ENCODE data around the gene RASL10A.

RASL10A gene

GRCh38 chr22:29306835-29307595 lies 8.5 kb downstream of the RASL10A start:
- DNase-seq (ENCODE audit: low read depth in 2 of 2): peak; percentile 34 to 44

GRCh38 chr22:29306175-29306834 lies 9.2 kb downstream of the RASL10A start, which contains the start of gene GAS2L1:
GAS2L1 (plus strand) TSS chr22:29306650; CDS start chr22:29308106, 1,456 bp downstream.
- peak; percentile 35 to 37 for DNase-seq (ENCODE audit: low read depth in 2 of 2)

GRCh38 chr22:29305836-29306174 lies 9.7 kb downstream of the RASL10A start:
- DNase-seq (ENCODE audit: low read depth in 2 of 2): no peak

DNA sequence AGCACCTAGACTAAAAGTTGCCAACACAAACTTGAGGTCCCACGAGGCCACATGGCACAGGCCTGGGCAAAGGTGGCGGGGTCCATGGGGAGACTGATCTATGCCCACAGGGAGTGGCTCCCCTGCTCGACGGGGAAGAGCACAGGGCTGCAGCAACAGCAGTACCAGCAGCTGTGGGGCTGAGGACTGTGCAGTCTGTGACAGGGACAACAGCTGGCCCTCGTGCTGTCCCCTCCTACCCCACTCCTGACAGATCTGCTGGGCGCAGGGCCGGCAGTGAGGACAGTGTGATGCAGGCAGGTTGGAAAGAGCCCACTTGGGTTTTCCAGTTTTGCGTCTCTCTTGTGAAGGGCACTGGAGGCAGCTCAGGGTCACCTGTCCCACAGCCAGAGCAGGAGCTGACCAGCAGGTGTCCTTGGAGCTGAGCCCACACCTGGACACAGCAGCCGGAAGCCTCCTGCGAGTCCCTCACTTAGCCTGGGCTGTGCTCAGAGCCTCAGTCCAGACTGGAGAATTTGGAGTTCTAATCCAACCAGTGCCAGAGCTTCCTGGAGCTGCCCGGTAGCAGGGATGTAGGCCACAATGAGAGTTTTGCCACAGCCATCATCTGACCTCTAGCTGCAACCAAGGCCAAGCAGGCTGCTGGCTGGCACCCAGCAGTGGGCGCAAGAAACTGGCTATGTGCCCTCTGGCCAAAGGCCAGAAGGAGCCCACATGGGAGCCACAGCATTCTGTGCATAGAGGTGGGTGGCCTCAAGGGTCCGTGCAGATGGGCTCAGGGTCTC lies 12.6 kb downstream of the RASL10A start:
- DNase-seq (ENCODE audit: low read depth in 2 of 2): no peak

GRCh38 chr22:29302402-29302680 lies 13.2 kb downstream of the RASL10A start:
- no peak for DNase-seq (ENCODE audit: low read depth in 2 of 2)

DNA sequence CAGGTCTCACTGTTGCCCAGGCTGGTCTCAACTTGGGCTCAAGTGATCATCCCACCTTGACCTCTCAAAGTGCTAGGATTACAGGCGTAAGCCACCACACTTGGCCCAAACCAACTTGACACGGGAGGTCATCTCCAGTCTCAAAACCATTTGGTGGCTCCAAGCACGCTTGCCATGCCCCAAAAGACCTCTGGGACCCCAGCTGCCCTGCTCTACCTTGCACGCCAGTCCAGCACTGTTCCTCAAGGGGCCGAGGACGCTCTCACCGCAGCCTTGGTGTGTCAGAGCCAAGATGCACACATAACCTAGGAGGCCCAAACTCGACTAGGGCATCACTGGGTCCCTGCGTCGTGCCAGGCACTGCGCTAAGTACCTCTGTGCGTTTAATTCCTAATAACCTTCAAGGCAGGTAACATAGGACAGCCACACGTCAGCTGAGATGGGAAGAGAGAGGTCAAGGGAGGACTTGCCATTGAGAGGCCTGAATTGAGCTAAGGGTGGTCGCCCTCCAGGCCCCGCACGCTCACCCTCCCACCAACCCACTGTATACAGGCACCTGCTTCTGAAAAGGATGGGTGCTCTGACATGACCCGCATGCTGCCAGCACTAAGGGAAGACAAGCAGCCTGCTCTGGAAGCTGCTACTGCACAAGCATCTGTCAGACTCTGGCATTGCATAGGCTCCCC lies 13.6 kb downstream of the RASL10A start:
- DNase-seq (ENCODE audit: low read depth in 2 of 2): no peak

DNA sequence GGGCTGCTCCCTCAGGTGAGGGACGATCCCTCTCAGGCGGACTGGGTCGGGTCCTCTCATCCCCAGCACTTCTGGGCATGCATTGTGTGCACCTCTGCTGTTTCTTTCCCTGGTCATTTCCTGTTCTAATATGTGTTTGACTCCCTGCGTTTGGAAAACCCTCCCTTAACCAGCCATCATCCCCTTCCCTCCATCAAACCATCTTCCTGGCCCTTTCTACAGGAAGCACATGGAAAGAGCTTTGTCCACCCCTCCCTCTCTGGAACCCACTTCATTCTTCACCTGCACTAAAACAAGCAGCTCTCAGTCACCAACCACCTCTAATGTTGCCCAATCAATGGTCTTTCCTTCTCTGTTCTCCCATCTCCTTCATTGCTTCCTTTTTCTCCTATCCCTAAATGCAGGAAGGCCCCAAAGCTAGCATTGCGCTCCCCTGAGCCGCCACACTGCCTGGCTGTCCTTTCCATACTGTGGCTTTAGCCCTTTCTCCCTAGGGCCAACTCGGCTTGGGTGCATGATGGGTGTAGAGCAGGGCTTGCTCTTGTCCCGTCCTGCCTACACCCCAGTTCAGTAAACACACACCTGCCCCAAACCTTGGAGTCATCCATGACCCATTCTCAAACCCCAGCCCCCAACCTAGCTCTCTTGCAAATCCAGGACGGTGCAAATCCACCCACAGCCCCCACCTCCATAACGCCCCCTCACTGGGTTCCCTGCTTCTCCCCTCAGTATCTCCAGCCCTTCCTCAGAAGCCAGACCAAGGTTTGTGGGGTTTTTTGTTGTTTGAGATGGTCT lies 14.5 kb downstream of the RASL10A start:
- DNase-seq (ENCODE audit: low read depth in 2 of 2): no peak

- DNase-seq (ENCODE audit: low read depth in 2 of 2): no peak
Observed at GRCh38 chr22:29300467-29300806, 15.1 kb downstream of the RASL10A start.

DNA sequence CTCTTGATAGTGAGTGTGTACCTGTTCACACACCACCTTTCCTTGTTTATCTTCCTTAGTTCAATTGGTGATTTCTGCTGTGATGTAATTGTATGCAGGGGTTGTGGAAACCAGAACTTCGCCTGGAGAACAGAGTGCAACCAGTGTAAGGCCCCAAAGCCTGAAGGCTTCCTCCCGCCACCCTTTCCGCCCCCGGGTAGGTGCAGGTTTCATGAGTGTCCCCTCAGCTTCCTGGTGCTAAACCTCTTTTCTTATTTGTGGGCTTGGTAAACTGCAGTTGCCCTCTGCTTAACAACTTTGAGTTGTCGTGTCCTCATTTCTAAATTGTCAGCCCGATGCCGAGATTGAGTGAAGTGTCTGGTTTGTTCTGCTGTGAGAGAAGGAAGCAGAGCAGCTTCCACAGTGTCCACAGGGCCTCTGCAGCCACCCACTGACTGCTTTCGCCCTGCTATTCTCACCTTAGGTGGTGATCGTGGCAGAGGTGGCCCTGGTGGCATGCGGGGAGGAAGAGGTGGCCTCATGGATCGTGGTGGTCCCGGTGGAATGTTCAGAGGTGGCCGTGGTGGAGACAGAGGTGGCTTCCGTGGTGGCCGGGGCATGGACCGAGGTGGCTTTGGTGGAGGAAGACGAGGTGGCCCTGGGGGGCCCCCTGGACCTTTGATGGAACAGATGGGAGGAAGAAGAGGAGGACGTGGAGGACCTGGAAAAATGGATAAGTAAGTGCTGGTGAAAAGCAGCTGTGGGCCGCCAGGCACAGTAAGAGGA lies 16.2 kb downstream of the RASL10A start:
- no peak for DNase-seq (ENCODE audit: low read depth in 2 of 2)

DNA sequence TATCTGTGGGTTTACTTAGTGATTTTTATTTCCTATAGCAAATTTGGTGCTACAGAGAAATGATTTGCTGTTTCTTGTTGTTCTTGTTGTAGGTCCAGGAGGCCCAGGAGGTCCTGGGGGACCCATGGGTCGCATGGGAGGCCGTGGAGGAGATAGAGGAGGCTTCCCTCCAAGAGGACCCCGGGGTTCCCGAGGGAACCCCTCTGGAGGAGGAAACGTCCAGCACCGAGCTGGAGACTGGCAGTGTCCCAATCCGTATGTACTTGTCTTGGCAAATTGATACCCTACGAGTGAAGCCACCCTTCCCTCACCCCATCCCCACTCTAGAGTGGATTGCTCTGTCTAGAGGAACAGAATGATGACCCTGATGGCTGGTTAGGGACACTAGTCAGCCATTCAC lies 16.9 kb downstream of the RASL10A start:
- no peak for DNase-seq (ENCODE audit: low read depth in 2 of 2)

- no peak for DNase-seq (ENCODE audit: low read depth in 2 of 2)
Observed at GRCh38 chr22:29292379-29292778, 23.1 kb downstream of the RASL10A start.

- no peak for DNase-seq (ENCODE audit: low read depth in 2 of 2)
Observed at GRCh38 chr22:29291215-29291614, 24.3 kb downstream of the RASL10A start.

DNA sequence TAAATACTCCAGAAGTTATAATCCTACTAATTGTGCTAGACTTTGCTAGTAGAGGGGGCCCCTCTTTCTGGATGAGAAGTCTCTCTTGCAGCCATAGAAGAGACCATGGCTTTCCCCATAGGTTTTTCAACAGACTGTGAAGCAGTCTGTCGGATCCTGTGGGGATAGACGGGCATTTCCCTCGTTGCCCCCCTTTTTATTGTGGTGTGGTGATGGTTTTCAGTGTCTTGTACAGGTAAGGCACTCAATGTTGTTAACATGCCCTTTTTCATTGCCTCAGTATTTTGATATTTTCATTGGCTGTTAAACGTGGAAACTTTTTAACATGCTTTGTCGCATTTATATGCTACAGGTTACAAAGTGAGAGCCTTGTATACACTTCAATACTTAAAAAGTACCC lies 25.4 kb downstream of the RASL10A start:
- DNase-seq (ENCODE audit: low read depth in 2 of 2): no peak

- DNase-seq (ENCODE audit: low read depth in 2 of 2): no peak
Observed at GRCh38 chr22:29288837-29289236, 26.7 kb downstream of the RASL10A start.

DNA sequence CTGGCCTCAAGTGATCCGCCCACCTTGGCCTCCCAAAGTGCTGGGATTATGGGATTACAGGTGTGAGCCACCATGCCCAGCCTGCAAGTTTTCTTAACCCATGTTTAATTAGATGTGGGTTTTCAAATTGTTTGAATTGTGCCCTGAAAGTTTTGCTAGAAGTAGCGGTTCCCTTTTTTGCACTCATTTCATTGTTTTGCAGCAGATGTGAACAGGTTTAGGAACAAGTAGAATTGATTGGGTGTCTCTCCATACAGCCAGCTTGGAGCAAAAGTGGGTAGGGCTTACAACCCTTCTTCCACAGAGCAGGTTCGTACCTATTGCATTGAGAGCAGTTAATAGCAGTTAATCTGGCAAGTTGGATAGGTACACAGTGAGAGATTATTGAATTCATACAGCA lies 31.3 kb downstream of the RASL10A start:
- no peak for DNase-seq (ENCODE audit: low read depth in 2 of 2)

GRCh38 chr22:29277927-29278326 lies 37.6 kb downstream of the RASL10A start:
- DNase-seq (ENCODE audit: low read depth in 2 of 2): no peak

GRCh38 chr22:29275819-29276565 lies 39.5 kb downstream of the RASL10A start:
- DNase-seq (ENCODE audit: low read depth in 2 of 2): no peak

DNA sequence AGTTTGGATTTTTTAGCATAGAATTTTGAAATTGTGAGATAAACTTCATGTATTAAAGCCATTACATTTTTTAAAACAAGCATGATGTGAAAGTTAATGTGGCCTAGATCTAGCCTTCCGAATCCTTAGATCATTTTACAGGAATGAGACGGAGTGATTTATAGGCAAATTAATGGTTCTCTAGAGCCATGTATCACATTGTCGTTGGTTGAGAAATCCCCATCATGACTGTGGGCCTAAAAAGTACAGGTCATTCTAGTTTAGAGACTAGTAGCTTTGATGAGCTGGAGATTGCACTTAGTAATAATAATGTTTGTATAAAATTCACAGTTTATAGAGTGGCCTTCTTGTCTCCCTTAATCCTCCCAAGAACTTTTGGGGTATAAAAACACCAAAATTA lies 40.3 kb downstream of the RASL10A start:
- DNase-seq (ENCODE audit: low read depth in 2 of 2): no peak

GRCh38 chr22:29272624-29273023 lies 42.9 kb downstream of the RASL10A start:
- DNase-seq (ENCODE audit: low read depth in 2 of 2): no peak

All from fibroblast of skin of left biceps (primary cell).